ENCODE measurements around the gene IGFBP1.

DNA sequence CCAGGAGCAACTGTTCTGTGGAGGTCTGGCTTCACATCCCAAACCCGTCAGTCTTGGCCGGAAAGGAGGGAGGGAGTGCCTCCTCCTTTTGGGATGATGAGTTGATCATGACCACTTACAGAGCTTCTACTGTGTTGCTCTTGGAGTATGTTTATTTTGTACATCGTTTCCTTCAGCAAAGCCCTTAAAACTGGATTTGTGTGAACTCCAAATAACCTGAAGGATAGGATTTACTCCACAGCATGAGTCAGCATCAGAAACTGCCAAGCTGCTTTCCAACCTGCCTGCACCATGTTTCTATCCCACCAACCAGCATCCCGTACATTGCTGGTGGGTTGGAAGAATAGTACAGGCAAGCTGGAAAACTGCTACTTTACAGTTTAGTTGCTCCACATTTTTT lies 18.9 kb upstream of the IGFBP1 start:
- TF ChIP-seq, protein P1, sequence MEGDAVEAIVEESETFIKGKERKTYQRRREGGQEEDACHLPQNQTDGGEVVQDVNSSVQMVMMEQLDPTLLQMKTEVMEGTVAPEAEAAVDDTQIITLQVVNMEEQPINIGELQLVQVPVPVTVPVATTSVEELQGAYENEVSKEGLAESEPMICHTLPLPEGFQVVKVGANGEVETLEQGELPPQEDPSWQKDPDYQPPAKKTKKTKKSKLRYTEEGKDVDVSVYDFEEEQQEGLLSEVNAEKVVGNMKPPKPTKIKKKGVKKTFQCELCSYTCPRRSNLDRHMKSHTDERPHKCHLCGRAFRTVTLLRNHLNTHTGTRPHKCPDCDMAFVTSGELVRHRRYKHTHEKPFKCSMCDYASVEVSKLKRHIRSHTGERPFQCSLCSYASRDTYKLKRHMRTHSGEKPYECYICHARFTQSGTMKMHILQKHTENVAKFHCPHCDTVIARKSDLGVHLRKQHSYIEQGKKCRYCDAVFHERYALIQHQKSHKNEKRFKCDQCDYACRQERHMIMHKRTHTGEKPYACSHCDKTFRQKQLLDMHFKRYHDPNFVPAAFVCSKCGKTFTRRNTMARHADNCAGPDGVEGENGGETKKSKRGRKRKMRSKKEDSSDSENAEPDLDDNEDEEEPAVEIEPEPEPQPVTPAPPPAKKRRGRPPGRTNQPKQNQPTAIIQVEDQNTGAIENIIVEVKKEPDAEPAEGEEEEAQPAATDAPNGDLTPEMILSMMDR (IDR thresholded peaks at IDR 0.05), result no peak
- TF ChIP-seq POLR2A (IDR thresholded peaks at IDR 0.05; ENCODE audit: low read length), result no peak
